ENCODE data around the gene KIRREL3.

KIRREL3 gene

GRCh38 chr11:126886085-126886484, 114.5 kb downstream of the KIRREL3 start:
- Histone ChIP-seq H3K9me3 (ENCODE audit: control insufficient read depth in 2 of 2, low read length in 2 of 2) (no peaks in the 10 kb centered on the region), H3K27ac (ENCODE audit: low read depth in 2 of 2, low read length in 2 of 2) (no peak overlapping the region), H3K4me3 (ENCODE audit: low read length in 2 of 2) (no peak overlapping the region), H3K9ac (ENCODE audit: low read depth in 1 of 2, low read length in 2 of 2) (no peak overlapping the region), H3K36me3 (ENCODE audit: control insufficient read depth in 2 of 2, insufficient read depth in 2 of 2, low read length in 2 of 2) (no peaks in the 10 kb centered on the region), H3K27me3 (ENCODE audit: control insufficient read depth in 2 of 2, insufficient read depth in 2 of 2, low read length in 2 of 2) (no peaks in the 10 kb centered on the region), H3K4me1 (ENCODE audit: control insufficient read depth in 2 of 2, insufficient read depth in 2 of 2, low read length in 2 of 2) (no peaks in the 10 kb centered on the region)

- no peaks in the 10 kb centered on the region for H3K4me1 ChIP-seq (ENCODE audit: control insufficient read depth in 2 of 2, insufficient read depth in 2 of 2, low read length in 2 of 2)
- no peak overlapping the region for H3K4me3 ChIP-seq (ENCODE audit: low read length in 2 of 2)
- no peak overlapping the region for H3K27ac ChIP-seq (ENCODE audit: low read depth in 2 of 2, low read length in 2 of 2)
- H3K36me3 ChIP-seq (ENCODE audit: control insufficient read depth in 2 of 2, insufficient read depth in 2 of 2, low read length in 2 of 2) = no peaks in the 10 kb centered on the region
- no peaks in the 10 kb centered on the region for H3K9me3 ChIP-seq (ENCODE audit: control insufficient read depth in 2 of 2, low read length in 2 of 2)
- H3K27me3 ChIP-seq (ENCODE audit: control insufficient read depth in 2 of 2, insufficient read depth in 2 of 2, low read length in 2 of 2) = no peaks in the 10 kb centered on the region
- no peak overlapping the region for H3K9ac ChIP-seq (ENCODE audit: low read depth in 1 of 2, low read length in 2 of 2)
Measured at GRCh38 chr11:126884594-126884993, 116.0 kb downstream of the KIRREL3 start.

GRCh38 chr11:126884192-126884591, 116.4 kb downstream of the KIRREL3 start:
- Histone ChIP-seq H3K36me3 (ENCODE audit: control insufficient read depth in 2 of 2, insufficient read depth in 2 of 2, low read length in 2 of 2) (no peaks in the 10 kb centered on the region), H3K27me3 (ENCODE audit: control insufficient read depth in 2 of 2, insufficient read depth in 2 of 2, low read length in 2 of 2) (no peaks in the 10 kb centered on the region), H3K4me1 (ENCODE audit: control insufficient read depth in 2 of 2, insufficient read depth in 2 of 2, low read length in 2 of 2) (no peaks in the 10 kb centered on the region), H3K9ac (ENCODE audit: low read depth in 1 of 2, low read length in 2 of 2) (no peak overlapping the region), H3K4me3 (ENCODE audit: low read length in 2 of 2) (no peak overlapping the region), H3K9me3 (ENCODE audit: control insufficient read depth in 2 of 2, low read length in 2 of 2) (no peaks in the 10 kb centered on the region), H3K27ac (ENCODE audit: low read depth in 2 of 2, low read length in 2 of 2) (no peak overlapping the region)

GRCh38 chr11:126880872-126881271, 119.7 kb downstream of the KIRREL3 start:
- H3K36me3 ChIP-seq (ENCODE audit: control insufficient read depth in 2 of 2, insufficient read depth in 2 of 2, low read length in 2 of 2) = no peaks in the 10 kb centered on the region
- no peaks in the 10 kb centered on the region for H3K9me3 ChIP-seq (ENCODE audit: control insufficient read depth in 2 of 2, low read length in 2 of 2)
- H3K4me3 ChIP-seq (ENCODE audit: low read length in 2 of 2) = no peak overlapping the region
- no peaks in the 10 kb centered on the region for H3K4me1 ChIP-seq (ENCODE audit: control insufficient read depth in 2 of 2, insufficient read depth in 2 of 2, low read length in 2 of 2)
- H3K9ac ChIP-seq (ENCODE audit: low read depth in 1 of 2, low read length in 2 of 2) = no peak overlapping the region
- no peaks in the 10 kb centered on the region for H3K27me3 ChIP-seq (ENCODE audit: control insufficient read depth in 2 of 2, insufficient read depth in 2 of 2, low read length in 2 of 2)
- H3K27ac ChIP-seq (ENCODE audit: low read depth in 2 of 2, low read length in 2 of 2) = no peak overlapping the region

GRCh38 chr11:126879516-126879915, 121.1 kb downstream of the KIRREL3 start:
- H3K4me1 ChIP-seq (ENCODE audit: control insufficient read depth in 2 of 2, insufficient read depth in 2 of 2, low read length in 2 of 2) = no peaks in the 10 kb centered on the region
- no peaks in the 10 kb centered on the region for H3K36me3 ChIP-seq (ENCODE audit: control insufficient read depth in 2 of 2, insufficient read depth in 2 of 2, low read length in 2 of 2)
- no peaks in the 10 kb centered on the region for H3K27me3 ChIP-seq (ENCODE audit: control insufficient read depth in 2 of 2, insufficient read depth in 2 of 2, low read length in 2 of 2)
- H3K4me3 ChIP-seq (ENCODE audit: low read length in 2 of 2) = no peak overlapping the region
- H3K9ac ChIP-seq (ENCODE audit: low read depth in 1 of 2, low read length in 2 of 2) = no peak overlapping the region
- H3K9me3 ChIP-seq (ENCODE audit: control insufficient read depth in 2 of 2, low read length in 2 of 2) = no peaks in the 10 kb centered on the region
- no peak overlapping the region for H3K27ac ChIP-seq (ENCODE audit: low read depth in 2 of 2, low read length in 2 of 2)

- H3K9ac ChIP-seq (ENCODE audit: low read depth in 1 of 2, low read length in 2 of 2) = no peak overlapping the region
- no peak overlapping the region for H3K27ac ChIP-seq (ENCODE audit: low read depth in 2 of 2, low read length in 2 of 2)
- no peaks in the 10 kb centered on the region for H3K27me3 ChIP-seq (ENCODE audit: control insufficient read depth in 2 of 2, insufficient read depth in 2 of 2, low read length in 2 of 2)
- H3K9me3 ChIP-seq (ENCODE audit: control insufficient read depth in 2 of 2, low read length in 2 of 2) = no peaks in the 10 kb centered on the region
- H3K4me1 ChIP-seq (ENCODE audit: control insufficient read depth in 2 of 2, insufficient read depth in 2 of 2, low read length in 2 of 2) = no peaks in the 10 kb centered on the region
- H3K4me3 ChIP-seq (ENCODE audit: low read length in 2 of 2) = no peak overlapping the region
- H3K36me3 ChIP-seq (ENCODE audit: control insufficient read depth in 2 of 2, insufficient read depth in 2 of 2, low read length in 2 of 2) = no peaks in the 10 kb centered on the region
Measured at GRCh38 chr11:126878913-126879482, 121.6 kb downstream of the KIRREL3 start.

GRCh38 chr11:126874831-126875230, 125.7 kb downstream of the KIRREL3 start:
- no peak overlapping the region for H3K9ac ChIP-seq (ENCODE audit: low read depth in 1 of 2, low read length in 2 of 2)
- no peaks in the 10 kb centered on the region for H3K27me3 ChIP-seq (ENCODE audit: control insufficient read depth in 2 of 2, insufficient read depth in 2 of 2, low read length in 2 of 2)
- no peak overlapping the region for H3K4me3 ChIP-seq (ENCODE audit: low read length in 2 of 2)
- H3K27ac ChIP-seq (ENCODE audit: low read depth in 2 of 2, low read length in 2 of 2) = no peak overlapping the region
- no peaks in the 10 kb centered on the region for H3K4me1 ChIP-seq (ENCODE audit: control insufficient read depth in 2 of 2, insufficient read depth in 2 of 2, low read length in 2 of 2)
- no peaks in the 10 kb centered on the region for H3K9me3 ChIP-seq (ENCODE audit: control insufficient read depth in 2 of 2, low read length in 2 of 2)
- no peaks in the 10 kb centered on the region for H3K36me3 ChIP-seq (ENCODE audit: control insufficient read depth in 2 of 2, insufficient read depth in 2 of 2, low read length in 2 of 2)

GRCh38 chr11:126874276-126874675, 126.3 kb downstream of the KIRREL3 start:
- H3K27me3 ChIP-seq (ENCODE audit: control insufficient read depth in 2 of 2, insufficient read depth in 2 of 2, low read length in 2 of 2) = no peaks in the 10 kb centered on the region
- no peaks in the 10 kb centered on the region for H3K9me3 ChIP-seq (ENCODE audit: control insufficient read depth in 2 of 2, low read length in 2 of 2)
- H3K4me3 ChIP-seq (ENCODE audit: low read length in 2 of 2) = no peak overlapping the region
- H3K4me1 ChIP-seq (ENCODE audit: control insufficient read depth in 2 of 2, insufficient read depth in 2 of 2, low read length in 2 of 2) = no peaks in the 10 kb centered on the region
- no peak overlapping the region for H3K27ac ChIP-seq (ENCODE audit: low read depth in 2 of 2, low read length in 2 of 2)
- no peak overlapping the region for H3K9ac ChIP-seq (ENCODE audit: low read depth in 1 of 2, low read length in 2 of 2)
- H3K36me3 ChIP-seq (ENCODE audit: control insufficient read depth in 2 of 2, insufficient read depth in 2 of 2, low read length in 2 of 2) = no peaks in the 10 kb centered on the region

- Histone ChIP-seq H3K27me3 (ENCODE audit: control insufficient read depth in 2 of 2, insufficient read depth in 2 of 2, low read length in 2 of 2) (no peaks in the 10 kb centered on the region), H3K36me3 (ENCODE audit: control insufficient read depth in 2 of 2, insufficient read depth in 2 of 2, low read length in 2 of 2) (no peaks in the 10 kb centered on the region)
Measured at GRCh38 chr11:126871792-126872191, 128.8 kb downstream of the KIRREL3 start.

GRCh38 chr11:126870021-126870420, 130.5 kb downstream of the KIRREL3 start:
- H3K36me3 ChIP-seq (ENCODE audit: control insufficient read depth in 2 of 2, insufficient read depth in 2 of 2, low read length in 2 of 2) = no peaks in the 10 kb centered on the region
- no peak overlapping the region for H3K27ac ChIP-seq (ENCODE audit: low read depth in 2 of 2, low read length in 2 of 2)
- no peaks in the 10 kb centered on the region for H3K4me1 ChIP-seq (ENCODE audit: control insufficient read depth in 2 of 2, insufficient read depth in 2 of 2, low read length in 2 of 2)
- no peaks in the 10 kb centered on the region for H3K9me3 ChIP-seq (ENCODE audit: control insufficient read depth in 2 of 2, low read length in 2 of 2)
- no peak overlapping the region for H3K9ac ChIP-seq (ENCODE audit: low read depth in 1 of 2, low read length in 2 of 2)
- H3K4me3 ChIP-seq (ENCODE audit: low read length in 2 of 2) = no peak overlapping the region
- no peaks in the 10 kb centered on the region for H3K27me3 ChIP-seq (ENCODE audit: control insufficient read depth in 2 of 2, insufficient read depth in 2 of 2, low read length in 2 of 2)

More at GRCh38 chr11:126871792-126872191, 128.8 kb downstream of the KIRREL3 start:
- no peaks in the 10 kb centered on the region for H3K9me3 ChIP-seq (ENCODE audit: control insufficient read depth in 2 of 2, low read length in 2 of 2)
- no peak overlapping the region for H3K4me3 ChIP-seq (ENCODE audit: low read length in 2 of 2)
- no peak overlapping the region for H3K9ac ChIP-seq (ENCODE audit: low read depth in 1 of 2, low read length in 2 of 2)
- H3K4me1 ChIP-seq (ENCODE audit: control insufficient read depth in 2 of 2, insufficient read depth in 2 of 2, low read length in 2 of 2) = no peaks in the 10 kb centered on the region
- no peak overlapping the region for H3K27ac ChIP-seq (ENCODE audit: low read depth in 2 of 2, low read length in 2 of 2)

GRCh38 chr11:126868741-126869140, 131.8 kb downstream of the KIRREL3 start:
- Histone ChIP-seq H3K4me3 (ENCODE audit: low read length in 2 of 2) (no peak overlapping the region), H3K4me1 (ENCODE audit: control insufficient read depth in 2 of 2, insufficient read depth in 2 of 2, low read length in 2 of 2) (no peaks in the 10 kb centered on the region), H3K27me3 (ENCODE audit: control insufficient read depth in 2 of 2, insufficient read depth in 2 of 2, low read length in 2 of 2) (no peaks in the 10 kb centered on the region)

More at GRCh38 chr11:126868741-126869140, 131.8 kb downstream of the KIRREL3 start:
- Histone ChIP-seq H3K36me3 (ENCODE audit: control insufficient read depth in 2 of 2, insufficient read depth in 2 of 2, low read length in 2 of 2) (no peaks in the 10 kb centered on the region), H3K27ac (ENCODE audit: low read depth in 2 of 2, low read length in 2 of 2) (no peak overlapping the region), H3K9ac (ENCODE audit: low read depth in 1 of 2, low read length in 2 of 2) (no peak overlapping the region), H3K9me3 (ENCODE audit: control insufficient read depth in 2 of 2, low read length in 2 of 2) (no peaks in the 10 kb centered on the region)
